Measurements from ENCODE around the gene TBCA. TPM values are rescaled to one million over a fixed set of nuclear protein-coding genes. Genes with fewer than 3 reads are reported as not detected.
A peak's percentile ranks its signal among the peaks of the same experiment; 100 is the strongest.
"Not testable (repeated sequence)": the region's sequence is repeated elsewhere in the genome, so short reads cannot be mapped to it uniquely, and the experiment has no call there.

The TBCA gene
- total and polyA plus RNA-seq, 12 donors: 184 to 595 (median 288) TPM

- DNase-seq: no peak
- no peak overlapping the region for H3K4me3 ChIP-seq
- 93 to 99% (median 95%) methylated on average over 9 of the region's 9 CpGs for WGBS, 4 donors
- no peaks in the 10 kb centered on the region for H3K9me3 ChIP-seq (replicated peaks in 1 of 3)
- intact Hi-C loops (cut with DNase I): no loop called here
- no peak for TF ChIP-seq POLR2A (IDR thresholded peaks at IDR 0.05)
- TF ChIP-seq, protein P1, sequence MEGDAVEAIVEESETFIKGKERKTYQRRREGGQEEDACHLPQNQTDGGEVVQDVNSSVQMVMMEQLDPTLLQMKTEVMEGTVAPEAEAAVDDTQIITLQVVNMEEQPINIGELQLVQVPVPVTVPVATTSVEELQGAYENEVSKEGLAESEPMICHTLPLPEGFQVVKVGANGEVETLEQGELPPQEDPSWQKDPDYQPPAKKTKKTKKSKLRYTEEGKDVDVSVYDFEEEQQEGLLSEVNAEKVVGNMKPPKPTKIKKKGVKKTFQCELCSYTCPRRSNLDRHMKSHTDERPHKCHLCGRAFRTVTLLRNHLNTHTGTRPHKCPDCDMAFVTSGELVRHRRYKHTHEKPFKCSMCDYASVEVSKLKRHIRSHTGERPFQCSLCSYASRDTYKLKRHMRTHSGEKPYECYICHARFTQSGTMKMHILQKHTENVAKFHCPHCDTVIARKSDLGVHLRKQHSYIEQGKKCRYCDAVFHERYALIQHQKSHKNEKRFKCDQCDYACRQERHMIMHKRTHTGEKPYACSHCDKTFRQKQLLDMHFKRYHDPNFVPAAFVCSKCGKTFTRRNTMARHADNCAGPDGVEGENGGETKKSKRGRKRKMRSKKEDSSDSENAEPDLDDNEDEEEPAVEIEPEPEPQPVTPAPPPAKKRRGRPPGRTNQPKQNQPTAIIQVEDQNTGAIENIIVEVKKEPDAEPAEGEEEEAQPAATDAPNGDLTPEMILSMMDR (IDR thresholded peaks at IDR 0.05): no peak
- no peaks in the 10 kb centered on the region for H3K27me3 ChIP-seq
- H3K36me3 ChIP-seq (replicated peaks in 1 of 2): no peaks in the 10 kb centered on the region
- H3K27ac ChIP-seq: no peak overlapping the region
- H3K4me1 ChIP-seq (replicated peaks in 1 of 2): peaks cover 5 to 30% of the 10 kb centered on the region in 2 donors
Measured at GRCh38 chr5:77751328-77752023, 24.7 kb downstream of the TBCA start.

DNA sequence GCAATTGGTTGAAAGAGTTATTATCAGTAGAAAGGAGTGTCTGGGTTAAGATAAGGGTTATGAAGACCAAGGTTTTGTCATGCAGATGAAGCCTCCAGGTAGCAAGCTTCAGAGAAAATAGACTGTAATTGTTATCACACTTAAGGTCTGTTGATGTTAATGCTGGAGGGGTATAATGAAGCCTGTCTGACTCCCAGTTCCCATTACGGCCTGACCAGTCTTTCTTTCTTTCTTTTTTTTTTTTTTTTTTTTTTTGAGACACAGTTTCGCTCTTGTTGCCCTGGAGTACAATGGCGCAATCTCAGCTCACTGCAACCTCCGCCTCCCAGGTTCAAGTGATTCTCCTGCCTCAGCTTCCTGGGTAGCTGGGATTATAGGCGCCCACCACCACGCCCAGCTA is 25.2 kb downstream of the TBCA start:
- peaks cover 5 to 29% of the 10 kb centered on the region in 2 donors for H3K4me1 ChIP-seq (replicated peaks in 1 of 2)
- H3K27ac ChIP-seq; H3K9me3 ChIP-seq (replicated peaks in 1 of 3); DNase-seq; H3K36me3 ChIP-seq (replicated peaks in 1 of 2); intact Hi-C loops (cut with DNase I); H3K27me3 ChIP-seq; H3K4me3 ChIP-seq: not testable (repeated sequence)
- WGBS, 4 donors: 88 to 92% (median 91%) methylated on average over 6 of the region's 6 CpGs

- 50 to 78% (median 64%) methylated on average over 2 of the region's 2 CpGs for WGBS, 4 donors
- peaks cover 5 to 31% of the 10 kb centered on the region in 2 donors for H3K4me1 ChIP-seq (replicated peaks in 1 of 2)
- no peaks in the 10 kb centered on the region for H3K9me3 ChIP-seq (replicated peaks in 1 of 3)
- H3K27ac ChIP-seq: no peak overlapping the region
- H3K36me3 ChIP-seq (replicated peaks in 1 of 2): no peaks in the 10 kb centered on the region
- H3K27me3 ChIP-seq: no peaks in the 10 kb centered on the region
- no peak for DNase-seq
- TF ChIP-seq, protein P1 (IDR thresholded peaks at IDR 0.05): no peak
- no peak for TF ChIP-seq POLR2A (IDR thresholded peaks at IDR 0.05)
- intact Hi-C loops (cut with DNase I): no loop called here
- H3K4me3 ChIP-seq: no peak overlapping the region
Measured at GRCh38 chr5:77748160-77748559, 28.0 kb downstream of the TBCA start.

DNA sequence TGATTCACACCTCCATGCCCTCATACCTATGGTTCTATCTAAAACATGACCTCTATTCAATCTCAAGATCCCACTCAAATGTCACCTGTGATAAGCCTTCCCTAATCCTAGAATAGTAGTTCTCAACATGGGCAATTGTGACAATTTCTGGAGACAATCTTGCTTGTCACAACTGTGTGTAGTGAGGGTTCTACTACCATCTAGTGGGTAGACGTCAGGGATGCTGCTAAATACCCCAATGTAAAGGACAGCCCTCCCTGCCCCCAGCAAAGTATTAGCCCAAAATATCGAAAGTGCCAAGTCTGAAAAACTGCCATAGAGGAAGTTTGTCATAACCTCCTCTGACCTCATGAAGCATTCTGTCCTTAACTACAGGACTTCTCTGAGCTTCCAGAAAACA is 32.0 kb downstream of the TBCA start:
- no peak for TF ChIP-seq POLR2A (IDR thresholded peaks at IDR 0.05)
- TF ChIP-seq, protein P1 (IDR thresholded peaks at IDR 0.05): no peak
- DNase-seq: no peak
- intact Hi-C loops (cut with DNase I): no loop called here
- H3K9me3 ChIP-seq (replicated peaks in 1 of 3): no peaks in the 10 kb centered on the region
- H3K27ac ChIP-seq: peak overlapping the region in 1 of 5 donors; percentile 61
- WGBS, 4 donors: 47 to 79% (median 60%) methylated on average over 2 of the region's 2 CpGs
- no peaks in the 10 kb centered on the region for H3K27me3 ChIP-seq
- no peak overlapping the region for H3K4me3 ChIP-seq
- peaks cover 3 to 29% of the 10 kb centered on the region in 2 donors for H3K4me1 ChIP-seq (replicated peaks in 1 of 2)
- no peaks in the 10 kb centered on the region for H3K36me3 ChIP-seq (replicated peaks in 1 of 2)

- intact Hi-C loops (cut with DNase I): no loop called here
- Histone ChIP-seq H3K27me3 (no peaks in the 10 kb centered on the region), H3K9me3 (replicated peaks in 1 of 3) (no peaks in the 10 kb centered on the region), H3K36me3 (replicated peaks in 1 of 2) (no peaks in the 10 kb centered on the region), H3K27ac (peak overlapping the region in 4 of 5 donors; percentile 2 to 61 (median 36)), H3K4me3 (no peak overlapping the region), H3K4me1 (replicated peaks in 1 of 2) (peaks cover 3 to 23% of the 10 kb centered on the region in 2 donors)
- DNase-seq: peak in 4 of 7 donors; percentile 18 to 41 (median 25)
- TF ChIP-seq, protein P1 (IDR thresholded peaks at IDR 0.05): no peak
- TF ChIP-seq POLR2A (IDR thresholded peaks at IDR 0.05): no peak
- WGBS, 4 donors: 45 to 63% (median 56%) methylated on average over 3 of the region's 3 CpGs
Measured at GRCh38 chr5:77743181-77743580, 33.0 kb downstream of the TBCA start.

All from adrenal gland (tissue), 12 donors.